H9 (cell line): ENCODE measurements around the gene TPX2. TPM values are rescaled to one million over a fixed set of nuclear protein-coding genes. Genes with fewer than 3 reads are reported as not detected.

ENCODE experiments used
- DNase-seq: peaks from one replicate; pipeline ENCODE4 v3.0.0-alpha.2; 2017
- H2AFZ ChIP-seq: one replicate; pipeline ENCODE4 v1.6.1; 2013; ENCODE audit warnings: mild to moderate bottlenecking, low read length, control low read depth, moderate library complexity
- H2AK5ac ChIP-seq: 2 replicates; pipeline ENCODE4 v1.6.1; 2013; ENCODE audit warnings: low read length, control low read depth, mixed read lengths; ENCODE audit not compliant: insufficient read length
- H2BK120ac ChIP-seq: one replicate; pipeline ENCODE4 v1.6.1; 2013; ENCODE audit warnings: low read depth, mild to moderate bottlenecking, low read length, control low read depth, inconsistent platforms; ENCODE audit not compliant: poor library complexity, severe bottlenecking
- H2BK12ac ChIP-seq: 2 replicates; pipeline ENCODE4 v1.6.1; 2013; ENCODE audit warnings: low read length, control low read depth, mixed read lengths, low read depth; ENCODE audit not compliant: insufficient read length
- H2BK15ac ChIP-seq: 2 replicates; pipeline ENCODE4 v1.6.1; 2013; ENCODE audit warnings: low read depth, low read length, control low read depth
- H2BK20ac ChIP-seq: one replicate; pipeline ENCODE4 v1.6.1; 2013; ENCODE audit warnings: low read depth, mild to moderate bottlenecking, low read length, control low read depth, inconsistent platforms; ENCODE audit not compliant: poor library complexity, severe bottlenecking
- H2BK5ac ChIP-seq: 2 replicates; pipeline ENCODE4 v1.6.1; 2013; ENCODE audit warnings: low read length, control low read depth, mixed read lengths; ENCODE audit not compliant: insufficient read length
- H3K14ac ChIP-seq: 2 replicates; pipeline ENCODE4 v1.6.1; 2013; ENCODE audit warnings: low read length, control low read depth; ENCODE audit not compliant: insufficient read depth
- H3K18ac ChIP-seq: 2 replicates; pipeline ENCODE4 v1.6.1; 2013; ENCODE audit warnings: low read depth, mild to moderate bottlenecking, mixed read lengths, low read length, control low read depth; ENCODE audit not compliant: insufficient read length
- H3K23ac ChIP-seq: 2 replicates; pipeline ENCODE4 v1.6.1; 2013; ENCODE audit warnings: low read length, control low read depth, mixed read lengths, low read depth; ENCODE audit not compliant: insufficient read length
- H3K23me2 ChIP-seq: 2 replicates; pipeline ENCODE4 v1.6.1; 2013; ENCODE audit warnings: low read depth, mild to moderate bottlenecking, mixed read lengths, low read length, control low read depth; ENCODE audit not compliant: insufficient read length, poor library complexity, severe bottlenecking
- H3K27ac ChIP-seq: 2 replicates; pipeline ENCODE4 v1.5.1; 2013; ENCODE audit warnings: low read length, control low read depth, mixed read lengths, low read depth; ENCODE audit not compliant: insufficient read length
- H3K27me3 ChIP-seq: 2 replicates; pipeline ENCODE4 v1.6.1; 2013; ENCODE audit warnings: low read length, control low read depth, inconsistent platforms; ENCODE audit not compliant: insufficient read depth
- H3K4ac ChIP-seq: 2 replicates; pipeline ENCODE4 v1.6.1; 2013; ENCODE audit warnings: low read depth, mild to moderate bottlenecking, control low read depth, inconsistent platforms, low read length, moderate library complexity
- H3K4me1 ChIP-seq: 2 replicates; pipeline ENCODE4 v1.6.1; 2013; ENCODE audit warnings: low read length, control low read depth, inconsistent platforms; ENCODE audit not compliant: insufficient read depth
- H3K4me2 ChIP-seq: 2 replicates; pipeline ENCODE4 v1.6.1; 2013; ENCODE audit warnings: low read length, control low read depth, mixed read lengths; ENCODE audit not compliant: insufficient read length, insufficient read depth
- H3K56ac ChIP-seq: 2 replicates; pipeline ENCODE4 v1.6.1; 2013; ENCODE audit warnings: low read depth, mild to moderate bottlenecking, mixed read lengths, low read length, control low read depth; ENCODE audit not compliant: insufficient read length
- H3K79me1 ChIP-seq: 2 replicates; pipeline ENCODE4 v1.6.1; 2013; ENCODE audit warnings: low read depth, mild to moderate bottlenecking, moderate library complexity, low read length, control low read depth, inconsistent platforms; ENCODE audit not compliant: insufficient read depth, poor library complexity, severe bottlenecking
- H3K79me2 ChIP-seq: 2 replicates; pipeline ENCODE4 v1.6.1; 2013; ENCODE audit warnings: low read length, control low read depth, inconsistent platforms; ENCODE audit not compliant: insufficient read depth
- H3K9ac ChIP-seq: 2 replicates; pipeline ENCODE4 v1.6.1; 2013; ENCODE audit warnings: low read length, control low read depth, mixed read lengths; ENCODE audit not compliant: insufficient read length; ENCODE audit errors: extremely low read depth
- H3K9me3 ChIP-seq: one replicate; pipeline ENCODE4 v1.6.1; 2013; ENCODE audit warnings: low read depth, low read length, inconsistent platforms; ENCODE audit not compliant: control insufficient read depth
- H3T11ph ChIP-seq: one replicate; pipeline ENCODE4 v1.6.1; 2013; ENCODE audit warnings: mild to moderate bottlenecking, low read length, control low read depth, inconsistent platforms
- H4K20me1 ChIP-seq: one replicate; pipeline ENCODE4 v1.6.1; 2013; ENCODE audit not compliant: control insufficient read depth, insufficient read length, insufficient read depth
- H4K5ac ChIP-seq: 2 replicates; pipeline ENCODE4 v1.6.1; 2013; ENCODE audit warnings: low read depth, mild to moderate bottlenecking, mixed read lengths, low read length, control low read depth; ENCODE audit not compliant: insufficient read length
- H4K8ac ChIP-seq: replicated peaks from 2 replicates; pipeline ENCODE4 v1.6.1; 2013; ENCODE audit warnings: low read length, control low read depth, mixed read lengths, low read depth; ENCODE audit not compliant: insufficient read length
- H4K91ac ChIP-seq: 2 replicates; pipeline ENCODE4 v1.6.1; 2013; ENCODE audit warnings: low read depth, mild to moderate bottlenecking, moderate library complexity, mixed read lengths, low read length, control low read depth; ENCODE audit not compliant: insufficient read length
- H3K27ac Mint-ChIP-seq, 3 experiments: 2 replicates in 2 of 3; 3 replicates in 1 of 3; pipeline ENCODE4 v1.8.0; 2020 to 2021; ENCODE audit warnings: mixed read lengths in 3 of 3, mild to moderate bottlenecking in 1 of 3, moderate library complexity in 1 of 3
- H3K27me3 Mint-ChIP-seq: 2 replicates; pipeline ENCODE4 v1.8.0; 2021; ENCODE audit warnings: low read depth, mild to moderate bottlenecking, moderate library complexity, mixed read lengths
- H3K36me3 Mint-ChIP-seq, 3 experiments: 2 replicates in 2 of 3; 3 replicates in 1 of 3; pipeline ENCODE4 v1.8.0; 2020 to 2021; ENCODE audit warnings: low read depth in 3 of 3, mixed read lengths in 3 of 3; ENCODE audit not compliant: insufficient read depth in 1 of 3
- H3K4me1 Mint-ChIP-seq, 2 experiments: 2 replicates each; pipeline ENCODE4 v1.8.0; 2020; ENCODE audit warnings: mixed read lengths in 2 of 2
- H3K4me3 Mint-ChIP-seq, 2 experiments: 2 replicates in 1 of 2; 3 replicates in 1 of 2; pipeline ENCODE4 v1.8.0; 2020 to 2021; ENCODE audit warnings: mild to moderate bottlenecking in 2 of 2, mixed read lengths in 2 of 2, moderate library complexity in 1 of 2
- H3K9me3 Mint-ChIP-seq, 2 experiments: 2 replicates in 1 of 2; 3 replicates in 1 of 2; pipeline ENCODE4 v1.8.0; 2020; ENCODE audit warnings: mild to moderate bottlenecking in 2 of 2, mixed read lengths in 2 of 2, moderate library complexity in 1 of 2
- CTCF ChIP-seq: fragments of 200-600 bp; sonication (generic); conservative IDR thresholded peaks from 3 replicates; pipeline ENCODE4 v1.8.0; 2021; ENCODE audit warnings: antibody characterized with exemption, mild to moderate bottlenecking
- WGBS: extraction: QIAGEN DNeasy Blood & Tissue Kit; methylation state at CpG from one replicate; pipeline ENCODE4 v1.1.7; 2013; ENCODE audit warnings: missing lambda C conversion rate, low lambda C conversion rate, mixed read lengths; ENCODE audit not compliant: insufficient read length; ENCODE audit errors: extremely low coverage; 5-methylcytosine and 5-hydroxymethylcytosine counted together
- total RNA-seq: library from RNA; stranded (reverse); gene quantifications from 2 replicates; pipeline ENCODE4 v1.2.1, GENCODE V29; 2021

Gene TPX2
- total RNA-seq, 1 experiment from 2014 or later, result 161 TPM

- Mint-ChIP-seq H3K27me3 (peaks cover 29% of the 10 kb centered on the region), H3K27ac (no peak within 1 kb of the TSS), H3K4me1 (peaks cover 28 to 29% of the 10 kb centered on the region in 2 experiments), H3K36me3 (no peaks in the 10 kb centered on the region), H3K9me3 (no peaks in the 10 kb centered on the region), H3K4me3 (no peak within 1 kb of the TSS)
- Histone ChIP-seq H2BK12ac (no peak within 1 kb of the TSS), H3K56ac (no peak within 1 kb of the TSS), H3K23ac (no peak within 1 kb of the TSS), H3K27me3 (no peaks in the 10 kb centered on the region), H3K14ac (no peak within 1 kb of the TSS), H3T11ph (no peak within 1 kb of the TSS), H3K79me1 (no peaks in the 10 kb centered on the region), H4K20me1 (no peaks in the 10 kb centered on the region), H4K5ac (no peak within 1 kb of the TSS), H3K4me1 (no peaks in the 10 kb centered on the region; the same call in 1 of the 2 replicates), H3K4ac (no peak within 1 kb of the TSS), H2BK15ac (no peak within 1 kb of the TSS), H2AFZ (no peak within 1 kb of the TSS), H3K23me2 (no peaks in the 10 kb centered on the region), H3K18ac (no peak within 1 kb of the TSS), H3K9me3 (no peaks in the 10 kb centered on the region), H3K27ac (no peak within 1 kb of the TSS), H3K9ac (no peak within 1 kb of the TSS), H2BK120ac (no peak within 1 kb of the TSS), H2AK5ac (no peak within 1 kb of the TSS), H3K4me2 (no peak within 1 kb of the TSS), H2BK5ac (no peak within 1 kb of the TSS), H3K79me2 (no peaks in the 10 kb centered on the region), H2BK20ac (no peak within 1 kb of the TSS), H4K8ac (no peak within 1 kb of the TSS), H4K91ac (no peak within 1 kb of the TSS)
- no CpG with 5 or more reads among the region's 21 CpGs for WGBS
- TF ChIP-seq CTCF, result no peak
- peak; percentile 82 for DNase-seq
These were observed 106.3 kb downstream of the TPX2 start, which contains the start of gene FOXS1 for GRCh38 chr20:31845300-31845863. Gene FOXS1, minus strand, starts transcription at chr20:31845604. Its CDS starts 62 bp downstream, at chr20:31845542.
